RWPE2 (cell line): ENCODE measurements around the gene TRIO.

Experiments
- ATAC-seq: fragments of 200-7000 bp; cut with Tn5 transposase; 3 replicates; pipeline ENCODE4 v1.9.1; 2021; ENCODE audit warnings: low read depth
- DNase-seq: peaks from one replicate; pipeline ENCODE4 v3.0.0-alpha.2; 2020; ENCODE audit warnings: low spot score
- H3K27ac ChIP-seq: fragments of 450-650 bp; 2 replicates; pipeline ENCODE4 v1.5.1; 2017; ENCODE audit warnings: mild to moderate bottlenecking; ENCODE audit not compliant: poor library complexity, severe bottlenecking
- H3K27me3 ChIP-seq: fragments of 250-450 bp; sonication (Bioruptor Pico); 2 replicates; pipeline ENCODE4 v1.5.1; 2021; ENCODE audit warnings: mild to moderate bottlenecking, moderate library complexity; ENCODE audit not compliant: insufficient read depth, poor library complexity, severe bottlenecking
- H3K36me3 ChIP-seq: fragments of 250-450 bp; sonication (Bioruptor Pico); 2 replicates; pipeline ENCODE4 v1.5.1; 2020; ENCODE audit warnings: low read depth, mild to moderate bottlenecking, moderate library complexity
- H3K4me1 ChIP-seq: fragments of 250-450 bp; sonication (Bioruptor Pico); 2 replicates; pipeline ENCODE4 v1.5.1; 2021; ENCODE audit warnings: mild to moderate bottlenecking, moderate library complexity; ENCODE audit not compliant: insufficient read depth, poor library complexity, severe bottlenecking
- H3K4me3 ChIP-seq: fragments of 250-450 bp; sonication (Bioruptor Pico); 2 replicates; pipeline ENCODE4 v1.5.1; 2021; ENCODE audit warnings: mild to moderate bottlenecking, moderate library complexity; ENCODE audit not compliant: severe bottlenecking
- H3K9me3 ChIP-seq: fragments of 250-450 bp; sonication (Bioruptor Pico); 2 replicates; pipeline ENCODE4 v1.5.1; 2021; ENCODE audit warnings: mild to moderate bottlenecking, moderate library complexity; ENCODE audit not compliant: severe bottlenecking
- TF ChIP-seq, protein P1 (sequence below): fragments of 450-650 bp; IDR thresholded peaks from one replicate; pipeline ENCODE4 v1.5.1; 2017; ENCODE audit warnings: mild to moderate bottlenecking, moderate library complexity; ENCODE audit not compliant: poor library complexity, severe bottlenecking

TRIO gene

DNA sequence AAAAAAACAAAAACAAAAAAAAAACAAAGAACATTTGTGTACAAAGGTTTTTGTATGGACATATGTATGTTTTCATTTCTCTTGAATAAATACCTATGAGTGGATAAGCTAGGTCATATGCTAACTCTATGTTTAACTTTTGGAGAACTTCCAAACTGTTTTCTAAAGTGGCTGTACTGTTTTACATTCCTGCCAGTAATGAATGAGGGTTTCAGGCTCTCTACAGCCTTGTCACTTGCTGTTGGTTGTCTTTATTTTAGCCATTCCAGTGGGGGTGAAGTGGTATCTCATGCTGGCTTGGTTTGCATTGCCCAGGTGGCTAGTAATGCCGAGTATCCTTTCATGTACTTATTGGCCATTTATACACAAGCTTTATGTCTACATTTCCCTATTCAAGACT lies 9.1 kb upstream of the TRIO start:
- no peak for ATAC-seq
- H3K36me3 ChIP-seq = no peaks in the 10 kb centered on the region

DNA sequence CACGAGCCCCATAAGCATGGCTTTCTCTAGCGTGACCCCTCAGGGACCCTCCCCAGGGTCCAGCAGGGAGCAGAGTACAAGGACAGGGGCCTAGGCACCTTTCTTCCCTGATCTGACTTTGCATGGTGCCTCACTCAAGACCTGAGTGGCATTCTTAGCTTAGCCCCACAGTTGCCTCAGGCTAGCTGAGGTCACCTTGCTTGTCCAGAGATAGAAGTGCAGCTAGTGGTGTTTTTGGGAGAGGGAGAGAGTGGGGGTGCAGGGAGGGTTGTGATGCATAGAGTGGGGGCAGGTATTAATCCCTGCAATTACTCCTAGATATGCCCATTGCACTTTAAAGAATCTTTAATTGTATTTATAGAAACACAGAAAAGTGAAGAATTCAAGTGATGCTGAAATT lies 8.4 kb upstream of the TRIO start:
- H3K4me1 ChIP-seq = no peaks in the 10 kb centered on the region
- no peak for ATAC-seq
- no peaks in the 10 kb centered on the region for H3K36me3 ChIP-seq
- no peak overlapping the region for H3K4me3 ChIP-seq
- H3K27ac ChIP-seq = no peak overlapping the region
- H3K9me3 ChIP-seq = no peaks in the 10 kb centered on the region
- DNase-seq = no peak
- no peaks in the 10 kb centered on the region for H3K27me3 ChIP-seq
- TF ChIP-seq, protein P1, sequence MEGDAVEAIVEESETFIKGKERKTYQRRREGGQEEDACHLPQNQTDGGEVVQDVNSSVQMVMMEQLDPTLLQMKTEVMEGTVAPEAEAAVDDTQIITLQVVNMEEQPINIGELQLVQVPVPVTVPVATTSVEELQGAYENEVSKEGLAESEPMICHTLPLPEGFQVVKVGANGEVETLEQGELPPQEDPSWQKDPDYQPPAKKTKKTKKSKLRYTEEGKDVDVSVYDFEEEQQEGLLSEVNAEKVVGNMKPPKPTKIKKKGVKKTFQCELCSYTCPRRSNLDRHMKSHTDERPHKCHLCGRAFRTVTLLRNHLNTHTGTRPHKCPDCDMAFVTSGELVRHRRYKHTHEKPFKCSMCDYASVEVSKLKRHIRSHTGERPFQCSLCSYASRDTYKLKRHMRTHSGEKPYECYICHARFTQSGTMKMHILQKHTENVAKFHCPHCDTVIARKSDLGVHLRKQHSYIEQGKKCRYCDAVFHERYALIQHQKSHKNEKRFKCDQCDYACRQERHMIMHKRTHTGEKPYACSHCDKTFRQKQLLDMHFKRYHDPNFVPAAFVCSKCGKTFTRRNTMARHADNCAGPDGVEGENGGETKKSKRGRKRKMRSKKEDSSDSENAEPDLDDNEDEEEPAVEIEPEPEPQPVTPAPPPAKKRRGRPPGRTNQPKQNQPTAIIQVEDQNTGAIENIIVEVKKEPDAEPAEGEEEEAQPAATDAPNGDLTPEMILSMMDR = no peak

More for the DNA sequence above, 9.1 kb upstream of the TRIO start:
- DNase-seq = no peak
- H3K4me3 ChIP-seq = no peak overlapping the region
- no peak overlapping the region for H3K27ac ChIP-seq
- TF ChIP-seq, protein P1 = no peak
- no peaks in the 10 kb centered on the region for H3K9me3 ChIP-seq
- no peaks in the 10 kb centered on the region for H3K4me1 ChIP-seq
- H3K27me3 ChIP-seq = no peaks in the 10 kb centered on the region

DNA sequence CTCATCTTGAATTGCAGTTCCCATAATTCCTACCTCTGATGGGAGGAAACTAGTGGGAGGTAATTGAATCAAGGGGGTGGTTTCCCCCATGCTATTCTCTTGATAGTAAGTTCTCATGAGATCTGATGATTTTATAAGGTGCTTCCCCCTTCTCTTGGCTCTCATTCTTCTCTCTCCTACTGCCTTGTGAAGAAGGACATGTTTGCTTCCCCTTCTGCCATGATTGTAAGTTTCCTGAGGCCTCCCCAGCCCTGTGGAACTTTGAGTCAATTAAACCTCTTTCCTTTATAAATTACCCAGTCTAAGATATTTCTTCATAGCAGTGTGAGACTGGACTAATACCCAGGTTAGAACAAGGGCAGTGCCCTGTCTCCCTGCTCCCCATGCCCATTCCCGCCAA lies 7.5 kb upstream of the TRIO start:
- TF ChIP-seq, protein P1 = no peak
- Histone ChIP-seq H3K27ac (no peak overlapping the region), H3K9me3 (no peaks in the 10 kb centered on the region), H3K4me3 (no peak overlapping the region), H3K27me3 (no peaks in the 10 kb centered on the region), H3K4me1 (no peaks in the 10 kb centered on the region), H3K36me3 (no peaks in the 10 kb centered on the region)
- DNase-seq (no peak), ATAC-seq (no peak)

DNA sequence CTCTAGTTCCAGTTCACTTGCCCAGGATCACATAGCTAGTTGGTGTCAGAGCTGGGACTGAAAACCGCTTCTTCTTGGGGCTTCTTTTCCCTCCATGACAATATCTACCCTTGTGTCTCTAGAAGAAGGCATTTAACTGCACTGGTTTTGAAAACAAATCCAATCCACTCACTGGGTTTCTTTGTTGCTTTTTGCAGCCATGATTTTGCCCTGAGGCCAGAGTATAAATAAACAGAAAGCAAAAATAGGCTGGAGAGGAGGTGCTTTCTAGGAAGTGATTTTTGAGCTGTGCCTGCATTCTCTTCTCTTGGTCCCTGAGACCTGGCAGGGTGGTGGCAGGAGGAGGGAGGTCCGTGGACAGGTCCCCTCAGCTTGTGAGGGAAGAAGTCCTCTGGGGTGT lies 6.9 kb upstream of the TRIO start:
- ATAC-seq = no peak
- no peak for DNase-seq
- TF ChIP-seq, protein P1 = no peak
- no peak overlapping the region for H3K4me3 ChIP-seq
- H3K36me3 ChIP-seq = no peaks in the 10 kb centered on the region
- H3K27me3 ChIP-seq = no peaks in the 10 kb centered on the region
- H3K9me3 ChIP-seq = no peaks in the 10 kb centered on the region
- H3K27ac ChIP-seq = no peak overlapping the region
- H3K4me1 ChIP-seq = no peaks in the 10 kb centered on the region

DNA sequence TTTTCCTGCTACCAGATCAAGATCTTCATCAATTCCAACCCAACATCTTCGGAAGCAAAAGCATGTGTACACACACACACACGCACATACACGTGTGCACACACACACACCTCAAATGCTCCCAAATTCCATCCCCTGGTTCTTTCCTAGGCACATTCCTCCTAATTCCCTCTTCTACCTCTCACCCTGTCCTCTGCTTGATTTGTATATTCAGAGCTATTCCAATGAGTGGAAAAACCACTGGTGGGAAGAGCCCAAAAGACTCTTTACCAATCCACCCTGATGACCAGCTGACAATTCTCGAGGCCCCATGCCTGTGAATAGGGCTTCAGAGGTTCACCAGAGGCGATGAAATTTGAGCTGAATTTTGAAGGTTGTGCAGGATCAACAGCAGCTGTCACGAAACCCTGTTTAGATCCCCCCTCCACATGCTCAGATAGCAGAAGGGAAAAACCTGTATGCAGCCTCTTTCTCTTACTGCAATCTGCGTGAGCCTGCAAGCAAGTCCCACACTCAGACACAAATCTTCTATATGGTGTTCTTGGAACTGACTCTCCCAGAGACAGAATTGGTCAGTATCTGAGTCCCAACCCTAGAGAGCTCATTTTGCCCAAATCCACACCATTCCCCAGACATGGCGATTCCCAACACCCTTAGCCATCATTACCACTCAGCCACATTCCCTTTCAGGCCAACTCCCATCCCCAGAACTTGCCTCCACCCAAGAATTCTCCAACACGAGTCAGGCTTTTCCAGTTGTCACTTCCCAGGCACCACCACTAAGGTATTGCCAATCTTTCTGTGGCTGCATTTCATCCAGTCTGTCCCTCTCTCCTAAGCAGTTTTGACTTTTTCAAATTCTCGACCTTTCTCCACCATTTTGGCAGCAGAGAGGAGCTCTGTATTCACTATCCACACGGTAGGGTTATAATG lies 4.3 kb upstream of the TRIO start:
- Histone ChIP-seq H3K4me1 (no peaks in the 10 kb centered on the region), H3K36me3 (no peaks in the 10 kb centered on the region), H3K4me3 (no peak overlapping the region), H3K27ac (no peak overlapping the region), H3K9me3 (no peaks in the 10 kb centered on the region), H3K27me3 (no peaks in the 10 kb centered on the region)
- no peak for ATAC-seq
- TF ChIP-seq, protein P1 = no peak
- DNase-seq = no peak
